HG03196 (cell line): Measurements from ENCODE around the gene JPH2.
"Not testable (repeated sequence)": the region's sequence is repeated elsewhere in the genome, so short reads cannot be mapped to it uniquely, and the experiment has no call there.

Experiments used
- ATAC-seq: cut with Tn5 transposase; IDR thresholded peaks from one replicate; pipeline ENCODE4 v1.9.1; 2021; ENCODE audit not compliant: unreplicated experiment

Gene JPH2

DNA sequence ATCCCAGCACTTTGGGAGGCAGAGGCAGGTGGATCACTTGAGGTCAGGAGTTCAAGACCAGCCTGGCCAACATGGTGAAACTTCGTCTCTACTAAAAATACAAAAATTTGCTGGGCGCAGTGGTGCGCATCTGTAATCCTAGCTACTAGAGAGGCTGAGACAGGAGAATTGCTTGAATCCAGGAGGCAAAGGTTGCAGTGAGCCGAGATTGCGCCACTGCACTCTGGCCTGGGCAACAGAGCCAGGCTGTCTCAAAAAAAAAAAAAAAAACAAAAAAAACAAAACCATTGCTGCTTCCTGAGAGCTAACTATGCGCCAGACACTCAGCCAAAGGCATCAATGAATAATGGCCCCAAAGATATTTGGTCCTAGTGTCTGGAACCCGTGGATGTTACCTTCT, 57.7 kb downstream of the JPH2 start:
- ATAC-seq = not testable (repeated sequence)

DNA sequence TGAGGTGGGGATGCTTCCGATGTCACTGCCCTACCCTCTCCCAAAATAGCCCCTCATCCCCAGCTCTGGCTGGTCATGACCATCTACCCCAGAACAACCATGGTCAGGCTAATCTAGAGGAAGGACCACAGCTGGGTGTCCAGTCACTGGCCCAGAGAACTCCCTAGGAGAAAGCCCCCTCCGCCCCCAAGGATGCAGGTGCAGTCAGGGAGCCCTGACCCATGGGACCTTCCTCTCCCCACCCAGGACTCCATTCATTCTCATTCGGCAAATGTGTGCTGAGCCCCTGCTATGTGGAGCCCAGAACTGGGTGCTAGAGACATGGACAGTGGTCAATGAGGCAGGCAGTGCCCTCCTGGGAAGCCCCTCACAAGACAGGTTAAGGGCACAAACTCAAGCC, 60.5 kb downstream of the JPH2 start:
- ATAC-seq = no peak

DNA sequence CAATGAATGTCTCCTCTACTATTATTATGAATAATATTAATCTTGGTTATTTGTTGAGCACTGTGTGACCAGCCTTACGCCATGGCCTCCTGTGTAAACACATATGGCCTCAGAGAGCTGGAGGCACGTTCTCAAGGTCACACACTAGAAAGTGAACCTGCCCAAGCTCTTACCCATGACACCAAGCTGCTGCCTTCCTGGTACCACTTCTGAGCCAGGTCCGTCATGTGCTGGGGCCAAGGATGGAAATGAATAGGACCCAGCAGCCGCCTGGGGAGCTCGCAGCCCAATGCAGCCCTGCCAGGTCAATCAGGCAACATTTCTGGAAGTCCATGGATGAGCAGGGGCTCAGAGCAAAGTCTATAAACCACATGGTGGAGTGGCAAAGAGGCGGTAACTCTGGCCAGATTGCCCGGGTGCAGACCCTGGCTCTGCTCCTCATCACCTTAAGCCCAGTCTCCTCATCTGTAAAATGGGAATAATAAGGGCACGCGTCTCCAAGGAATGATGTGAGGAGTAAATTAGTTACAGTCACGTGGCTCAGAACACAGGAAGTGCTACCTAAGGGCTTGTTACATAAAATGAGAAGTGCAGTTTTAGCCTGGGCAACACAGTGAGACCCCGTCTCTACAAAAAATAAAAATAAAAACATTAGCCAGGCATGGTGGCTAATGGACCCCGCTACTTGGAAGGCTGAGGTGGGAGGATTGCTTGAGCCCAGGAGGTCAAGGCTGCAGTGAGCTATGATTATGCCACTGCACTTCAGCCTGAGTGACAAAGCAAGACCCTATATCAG, 61.5 kb downstream of the JPH2 start:
- ATAC-seq = no peak

DNA sequence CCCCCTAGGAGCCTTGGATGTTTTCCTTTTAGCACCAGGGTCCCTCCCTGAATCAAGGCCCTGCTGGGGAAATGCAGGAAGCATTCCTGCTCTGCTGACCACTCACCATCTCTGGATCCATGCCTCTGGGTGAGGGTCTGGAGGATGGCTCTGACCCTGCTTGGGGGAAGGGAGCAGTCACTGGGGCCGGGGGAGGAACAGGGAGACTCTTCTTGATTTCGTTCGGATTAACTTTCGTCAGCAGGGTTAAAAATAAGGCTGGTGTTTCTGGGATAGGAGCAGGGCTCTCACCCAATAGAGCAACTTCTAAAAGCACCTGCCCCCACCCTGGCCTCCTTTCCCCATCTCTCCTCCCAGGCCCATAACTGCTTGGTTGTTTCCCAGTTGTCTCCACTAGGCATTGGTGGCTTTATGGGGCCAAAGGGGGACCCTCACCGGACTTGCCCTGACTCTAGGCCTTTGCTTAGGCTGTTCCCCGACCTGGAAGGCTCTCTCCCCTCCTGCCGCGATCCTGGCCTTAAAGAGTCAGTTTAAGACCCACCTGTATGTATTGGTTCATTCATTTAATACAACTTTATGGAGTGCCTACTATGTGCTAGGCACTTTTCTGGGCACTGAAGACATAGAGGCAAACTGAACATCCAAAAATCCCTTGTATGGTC, 63.0 kb downstream of the JPH2 start:
- no peak for ATAC-seq

DNA sequence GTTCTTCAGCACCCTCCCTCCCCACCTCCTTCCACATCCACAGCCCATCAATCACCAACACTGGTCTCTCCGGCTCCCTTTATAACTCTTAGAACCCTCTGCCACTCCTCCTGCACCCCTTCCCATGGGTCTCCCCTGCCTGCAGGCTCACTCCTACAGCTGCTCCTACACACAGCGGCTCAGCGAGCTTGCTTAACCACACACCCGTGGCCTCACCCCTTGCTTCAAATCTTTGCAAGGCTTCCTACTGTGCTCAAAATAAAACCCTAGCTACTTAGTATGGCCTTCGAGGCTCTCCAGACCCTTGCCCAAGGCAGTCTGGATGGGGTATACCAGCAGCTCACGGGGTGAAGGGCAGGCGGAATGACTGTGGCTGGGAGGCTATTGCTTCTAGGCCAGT, 63.7 kb downstream of the JPH2 start:
- ATAC-seq = no peak

DNA sequence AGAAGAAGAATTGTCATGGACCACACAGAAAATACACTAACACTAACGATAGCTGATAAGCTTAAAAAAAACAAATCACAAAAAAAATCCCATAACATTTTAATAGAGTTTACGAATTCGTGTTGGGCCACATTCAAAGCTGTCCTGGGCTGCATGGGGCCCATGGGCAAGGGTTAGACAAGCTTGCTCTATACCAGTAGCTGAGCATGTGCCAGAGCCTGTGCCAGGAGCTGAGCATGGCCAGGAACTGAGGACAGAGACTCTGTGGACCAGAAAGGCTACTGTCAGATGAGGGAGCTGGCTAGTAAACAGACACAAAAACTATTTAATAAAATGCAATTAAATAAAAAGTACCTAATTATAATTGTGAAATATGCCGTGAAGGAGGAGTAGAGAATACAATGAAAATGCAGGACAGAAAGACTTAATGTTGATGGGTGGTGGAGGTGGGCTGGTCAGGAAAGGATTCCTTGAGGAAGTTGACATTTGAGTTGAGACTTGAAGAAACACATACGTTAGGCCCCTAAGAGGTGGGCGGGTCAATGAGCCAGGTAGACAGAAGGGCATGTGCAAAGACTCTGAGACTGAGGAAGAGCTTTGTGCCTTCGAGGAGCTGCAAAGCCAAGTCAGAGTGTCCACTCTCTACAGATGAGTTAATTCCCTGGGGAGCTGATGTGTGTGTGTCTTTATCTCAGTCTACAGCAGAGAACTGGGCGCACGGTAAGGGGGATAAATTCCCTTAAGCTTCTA, 66.1 kb downstream of the JPH2 start:
- ATAC-seq = no peak

DNA sequence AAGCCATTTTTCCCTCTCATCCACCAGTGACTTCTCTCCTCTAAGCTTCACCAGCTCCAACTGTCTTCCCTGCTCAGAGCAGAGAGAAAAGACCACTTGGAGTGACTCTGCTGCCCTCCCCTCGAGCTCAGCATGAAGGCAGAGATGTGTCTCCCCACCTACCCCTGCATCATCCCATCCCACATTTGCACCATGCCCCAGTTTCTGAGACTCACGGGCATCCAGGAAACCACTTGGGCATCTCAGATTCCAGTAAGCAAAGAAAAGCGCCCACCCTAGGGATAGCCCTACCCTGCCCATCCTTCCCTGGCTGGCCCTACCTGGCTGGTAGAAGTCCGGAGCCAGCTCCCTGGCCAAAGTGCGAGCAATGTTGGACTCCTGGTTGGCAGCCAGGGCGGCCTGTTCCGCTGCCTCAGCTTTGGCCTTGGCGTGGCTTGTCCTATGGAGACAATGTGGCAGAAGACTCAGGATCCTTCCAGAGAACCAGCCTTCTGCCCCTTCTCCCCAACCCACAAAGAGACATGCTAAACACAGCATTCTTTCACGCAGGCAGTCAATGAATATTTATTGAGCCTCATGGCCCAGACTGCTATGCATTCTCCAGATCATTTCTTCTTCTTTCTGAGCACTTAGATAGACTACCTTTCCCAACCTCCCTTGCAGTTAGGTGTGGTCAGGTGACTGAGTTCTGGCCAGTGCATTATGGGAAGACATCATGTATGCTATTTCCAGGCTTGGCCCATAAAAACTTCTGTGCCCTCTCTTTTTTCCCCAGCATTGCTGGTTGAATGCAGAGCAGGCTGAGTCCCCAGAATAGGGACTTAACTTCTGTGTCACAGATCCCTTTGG, 68.6 kb downstream of the JPH2 start:
- no peak for ATAC-seq

DNA sequence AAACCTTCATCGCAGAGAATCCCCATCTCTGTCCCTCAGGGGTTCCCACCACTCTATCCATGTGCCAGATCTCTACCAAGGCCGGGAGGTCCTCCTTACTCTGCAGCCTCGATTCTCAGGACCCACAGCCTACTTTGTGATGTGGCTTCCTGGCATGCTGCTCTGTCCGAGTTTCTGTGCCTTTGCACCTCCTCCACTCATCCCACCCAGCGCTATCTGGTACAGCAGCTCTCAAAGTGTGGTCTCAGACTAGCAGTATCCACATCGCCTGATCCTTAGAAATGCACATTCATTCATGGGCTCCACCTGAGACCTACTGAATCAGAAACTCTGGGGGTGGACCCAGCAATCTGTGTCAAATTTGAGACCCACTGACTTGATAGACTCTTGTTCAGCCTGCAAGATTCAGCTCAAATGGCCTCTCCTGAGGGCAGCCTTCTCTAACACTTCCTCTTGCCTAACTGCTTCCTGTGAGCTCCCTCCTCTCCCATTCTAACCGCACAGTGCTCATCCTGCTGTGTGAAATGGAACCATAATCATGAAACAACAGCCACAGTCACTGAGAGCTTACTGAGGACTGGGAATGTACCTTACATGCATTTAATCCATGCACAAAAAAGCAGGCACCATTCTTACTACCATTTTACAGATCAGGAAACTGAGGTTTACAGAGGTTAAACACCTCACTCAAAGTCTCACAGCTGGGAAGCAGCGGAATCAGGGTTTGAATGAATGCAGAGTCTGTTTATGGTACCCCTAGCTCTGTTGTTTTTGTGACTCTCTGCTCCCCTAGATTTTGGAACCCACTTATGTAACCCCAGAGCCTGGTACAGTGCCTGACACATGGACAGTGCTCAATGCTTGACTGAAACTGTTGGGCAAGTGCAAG, 69.4 kb downstream of the JPH2 start:
- ATAC-seq = no peak

DNA sequence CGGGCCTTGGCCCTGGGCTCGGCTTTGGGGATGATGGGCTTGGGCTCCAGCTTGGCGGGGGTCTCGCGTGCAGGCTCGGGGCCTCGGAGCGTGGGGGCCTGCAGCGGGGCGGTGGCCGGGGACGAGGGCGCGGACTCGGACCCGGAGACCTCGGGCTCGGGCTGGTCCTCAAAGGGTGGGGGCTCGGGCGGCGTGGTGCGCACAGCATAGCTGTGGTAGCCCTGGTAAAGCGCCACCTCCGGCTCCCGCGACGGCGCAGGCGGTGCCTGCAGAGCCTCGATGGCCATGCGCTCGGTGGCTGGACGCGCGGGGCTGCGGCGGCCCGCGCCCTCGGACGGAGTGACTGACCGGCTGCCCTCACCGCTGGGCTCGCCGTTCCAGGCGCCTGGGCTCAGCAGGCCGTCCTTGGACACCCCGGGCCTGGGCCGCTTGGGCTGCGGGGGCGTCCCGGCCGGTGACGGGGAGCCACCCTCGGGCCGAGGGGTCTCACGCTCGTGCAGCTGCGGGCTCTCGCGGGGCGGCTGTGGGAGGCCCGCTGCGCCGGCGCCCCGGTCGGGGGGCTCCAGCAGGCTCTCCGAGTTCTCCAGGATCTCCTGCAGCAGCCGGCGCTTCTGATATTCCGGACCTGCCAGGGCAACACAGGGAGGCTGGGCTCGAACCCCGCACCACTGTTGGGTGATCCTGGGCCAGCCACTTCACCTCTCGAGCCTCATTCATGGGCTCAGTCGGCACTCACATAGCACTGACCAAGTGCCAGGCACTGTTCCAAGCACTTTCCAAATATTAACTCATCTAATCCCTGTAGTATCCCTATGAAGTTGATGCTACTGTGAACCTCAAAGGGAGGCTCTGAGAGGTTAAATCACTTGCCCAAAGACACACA, 71.0 kb downstream of the JPH2 start:
- ATAC-seq = no peak

DNA sequence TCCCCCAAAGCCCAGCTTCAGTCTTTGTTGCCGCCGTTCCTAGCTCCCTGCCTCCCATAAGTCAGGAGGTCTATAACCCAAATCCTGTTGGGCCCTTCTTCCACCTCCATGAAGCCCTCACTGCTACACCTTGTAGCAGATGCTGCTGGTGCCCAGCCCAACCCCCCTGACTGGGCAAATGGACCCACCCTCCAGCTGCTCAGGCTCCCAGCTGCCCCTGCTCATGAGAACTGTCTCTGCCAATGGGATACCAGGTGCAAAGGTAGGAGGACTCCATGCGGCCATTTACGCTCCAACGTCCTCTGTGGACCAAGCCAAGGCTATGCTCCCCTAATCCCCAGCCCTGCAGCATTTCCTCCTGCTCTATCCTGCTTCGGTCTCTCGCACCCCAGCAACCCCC, 71.8 kb downstream of the JPH2 start:
- ATAC-seq = no peak

DNA sequence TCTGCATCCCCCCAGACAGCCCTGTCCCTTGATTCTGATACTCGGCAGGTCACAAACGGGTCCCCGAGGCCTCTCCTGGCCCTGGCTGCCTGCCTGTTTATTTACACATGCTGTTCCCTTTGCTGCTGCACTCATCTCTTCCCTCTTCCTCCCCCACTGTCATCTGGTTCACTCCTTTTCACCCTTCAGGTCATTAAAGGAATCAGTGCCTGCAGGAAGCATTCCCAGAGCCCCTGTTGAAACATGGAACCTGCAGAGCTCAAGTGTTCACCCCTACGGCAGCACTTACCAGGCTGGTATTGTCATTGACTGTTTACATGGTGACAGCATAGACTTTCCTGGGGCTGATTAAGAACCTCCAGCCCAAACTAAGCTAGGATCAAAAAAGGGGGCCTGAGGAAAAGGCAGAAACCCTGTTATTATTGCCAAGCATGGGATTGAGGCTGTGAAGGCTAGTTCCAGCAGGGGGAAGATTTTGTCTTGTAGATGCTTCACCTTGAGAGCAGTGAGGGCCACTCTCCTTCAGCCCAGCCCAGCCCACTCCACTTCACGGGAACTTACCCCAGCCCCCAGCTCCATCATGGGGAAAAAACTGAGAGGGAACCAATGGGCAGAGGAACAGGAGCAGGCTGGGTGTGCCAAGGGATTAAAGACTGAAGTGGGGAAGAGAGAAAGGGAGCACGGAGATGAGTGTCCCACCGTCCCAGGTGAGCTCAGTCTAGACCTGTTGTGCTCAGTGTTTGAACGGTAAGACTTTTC, 73.2 kb downstream of the JPH2 start:
- no peak for ATAC-seq

DNA sequence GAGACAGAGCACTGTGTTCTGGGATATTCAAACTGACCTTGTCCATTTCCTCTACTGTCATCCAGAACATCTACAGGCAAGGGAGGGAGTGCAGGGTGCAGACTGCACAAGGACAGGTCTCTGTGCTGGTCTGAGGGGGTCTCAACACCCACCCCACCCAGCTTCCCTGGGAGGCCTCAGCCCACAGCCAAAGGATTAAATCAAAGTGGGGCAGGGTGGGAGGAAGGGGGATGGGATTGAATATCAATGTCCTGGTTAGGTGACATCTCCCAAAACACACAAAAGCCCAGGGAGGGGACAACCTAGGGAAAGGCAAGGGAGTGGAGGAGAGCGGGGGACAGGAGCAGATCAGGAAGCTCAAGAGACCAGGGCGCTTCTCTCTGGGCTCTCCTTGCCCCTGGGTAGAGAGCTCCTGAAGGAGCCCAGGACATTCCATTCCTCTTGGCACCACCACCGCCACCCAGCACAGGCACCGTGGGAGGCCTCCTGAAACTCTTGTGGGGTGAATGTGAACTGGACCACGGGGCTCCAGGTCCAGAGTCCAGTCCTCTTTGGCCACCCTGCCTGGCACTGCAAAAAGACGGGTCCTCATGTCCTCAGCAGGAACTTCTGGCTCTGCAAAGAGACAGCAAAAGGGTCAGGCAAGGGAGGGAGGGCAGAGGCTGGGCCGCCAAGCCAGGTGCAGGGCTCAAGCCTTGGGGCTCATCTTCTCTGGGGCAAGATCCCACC, 73.9 kb downstream of the JPH2 start:
- no peak for ATAC-seq

DNA sequence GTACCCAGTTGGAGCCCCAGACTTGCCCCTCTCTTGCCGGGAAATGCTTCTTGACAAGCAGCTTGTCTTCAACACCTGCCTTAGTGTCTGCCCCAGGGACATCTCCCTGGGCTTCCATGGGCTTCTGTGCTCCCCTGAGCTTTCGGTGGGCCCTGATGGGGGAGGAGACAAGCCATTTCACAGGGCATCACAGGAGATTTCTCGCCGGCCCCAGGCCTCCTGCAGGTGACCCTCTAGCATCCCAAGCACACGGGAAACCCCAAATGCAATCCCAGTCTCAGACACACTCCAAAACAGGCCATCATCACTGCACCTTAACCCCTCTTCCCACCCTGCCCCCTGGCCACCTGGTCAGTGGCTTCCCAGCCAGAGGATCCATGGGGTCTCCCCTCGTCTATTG, 74.5 kb downstream of the JPH2 start:
- no peak for ATAC-seq

DNA sequence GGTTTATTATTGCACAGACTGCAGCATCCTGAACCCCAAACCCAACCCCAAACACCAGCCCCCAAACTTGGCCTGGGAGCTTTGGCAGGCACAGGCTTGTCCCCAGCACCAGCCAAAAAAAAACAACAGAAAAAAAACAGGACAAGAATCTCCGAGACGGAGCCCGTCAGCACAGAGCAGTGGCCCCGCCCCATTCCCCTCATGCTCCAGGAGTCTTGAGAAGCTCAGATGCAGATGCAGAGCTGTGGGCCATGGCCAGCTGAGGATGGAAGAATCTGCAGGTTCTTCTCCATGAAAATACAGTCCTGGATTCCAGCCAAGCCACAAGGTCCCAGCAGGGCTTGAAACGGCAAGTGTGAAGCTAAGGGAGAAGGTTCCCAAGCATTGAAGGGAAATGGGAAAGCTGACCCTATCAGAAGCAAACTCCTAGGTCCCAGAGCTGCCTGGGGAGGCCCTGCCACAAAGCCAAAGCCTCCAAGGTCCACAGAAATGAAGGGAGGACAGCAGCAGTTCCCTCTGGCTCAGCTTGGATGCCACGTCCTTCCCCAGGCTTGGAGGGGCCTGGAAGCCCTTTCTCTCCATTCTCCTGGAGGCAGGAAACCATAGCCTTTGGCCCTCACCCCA, 75.2 kb downstream of the JPH2 start:
- no peak for ATAC-seq

DNA sequence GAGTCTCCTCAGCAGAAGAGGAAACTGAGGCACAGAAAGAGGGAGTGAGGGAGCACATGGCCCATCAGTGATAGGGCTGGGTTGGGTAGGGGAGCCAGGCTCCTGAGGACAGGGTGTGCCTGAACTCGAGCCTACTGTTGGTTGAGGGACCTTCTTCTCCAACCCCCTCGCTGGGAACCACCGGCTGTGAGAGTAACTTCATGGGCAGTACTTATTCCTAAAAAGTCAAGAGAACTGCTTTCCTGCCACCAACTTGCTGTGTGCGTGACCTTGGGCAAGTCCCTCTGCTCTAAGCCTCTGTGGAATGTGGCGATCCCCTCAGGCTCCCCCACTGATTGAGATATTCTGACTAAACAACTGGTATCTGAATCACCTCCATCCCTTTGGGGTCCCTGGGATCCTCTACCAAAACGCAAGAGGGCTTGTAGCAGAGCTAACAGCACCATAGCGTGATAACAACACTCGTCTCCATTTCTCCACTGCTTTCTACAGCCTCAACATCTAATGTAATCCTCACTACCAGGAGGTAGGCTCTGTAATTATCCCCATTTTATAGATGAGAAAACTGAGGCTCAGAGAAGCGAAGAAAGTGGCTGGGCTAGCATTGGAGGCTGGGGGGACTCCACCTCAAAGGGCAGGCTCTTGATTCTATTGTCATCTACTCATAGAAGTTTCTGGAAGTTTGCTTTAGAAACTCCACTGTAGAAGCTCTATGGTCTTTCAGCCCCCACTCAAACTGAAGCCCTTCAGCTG, 76.0 kb downstream of the JPH2 start:
- ATAC-seq = no peak

DNA sequence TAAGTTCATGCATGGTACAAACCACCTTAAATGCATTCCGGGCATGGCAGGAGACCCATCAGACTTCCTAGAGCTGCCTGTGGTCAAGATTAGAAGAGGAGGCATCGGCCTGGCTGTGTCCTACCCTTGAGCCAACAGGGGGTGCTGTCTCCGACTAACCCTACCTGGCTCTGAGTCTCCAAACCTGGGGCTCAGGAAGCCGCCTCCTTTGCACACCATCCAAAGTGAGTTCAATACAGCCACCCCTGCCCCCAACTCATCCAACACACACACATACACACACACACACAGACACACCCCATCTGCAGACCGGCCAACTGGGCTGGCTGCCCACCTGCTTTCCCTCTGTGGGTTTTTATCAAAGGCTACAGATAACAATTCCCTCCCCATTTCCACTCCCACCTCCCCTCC, 77.0 kb downstream of the JPH2 start:
- no peak for ATAC-seq

DNA sequence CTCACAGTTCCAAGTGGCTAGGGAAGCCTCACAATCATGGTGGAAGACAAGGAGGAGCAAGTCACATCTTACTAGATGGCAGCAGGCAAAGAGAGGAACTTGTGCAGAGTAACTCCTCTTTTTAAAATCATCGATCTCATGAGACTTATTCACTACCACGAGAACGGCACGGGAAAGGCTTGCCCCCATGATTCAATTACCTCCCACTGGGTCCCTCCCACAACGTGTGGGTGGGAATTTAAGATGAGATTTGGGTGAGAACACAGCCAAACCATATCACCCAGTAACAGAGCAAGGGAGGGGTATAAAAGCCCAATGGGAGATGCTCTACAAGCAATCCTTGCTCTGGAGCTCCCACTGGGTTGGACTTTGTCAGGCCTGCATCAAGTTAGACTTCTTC, 80.4 kb downstream of the JPH2 start:
- ATAC-seq = no peak
